GM19397 (cell line): ENCODE results near the gene HP.
"Not testable (repeated sequence)": the region's sequence is repeated elsewhere in the genome, so short reads cannot be mapped to it uniquely, and the experiment has no call there.

Experiments used
- ATAC-seq: cut with Tn5 transposase; IDR thresholded peaks from one replicate; pipeline ENCODE4 v1.9.1; 2021; ENCODE audit warnings: mild to moderate bottlenecking, moderate library complexity; ENCODE audit not compliant: unreplicated experiment

The HP gene

GRCh38 chr16:72043058-72043457 is 11.2 kb upstream of the HP start:
- ATAC-seq = no peak

DNA sequence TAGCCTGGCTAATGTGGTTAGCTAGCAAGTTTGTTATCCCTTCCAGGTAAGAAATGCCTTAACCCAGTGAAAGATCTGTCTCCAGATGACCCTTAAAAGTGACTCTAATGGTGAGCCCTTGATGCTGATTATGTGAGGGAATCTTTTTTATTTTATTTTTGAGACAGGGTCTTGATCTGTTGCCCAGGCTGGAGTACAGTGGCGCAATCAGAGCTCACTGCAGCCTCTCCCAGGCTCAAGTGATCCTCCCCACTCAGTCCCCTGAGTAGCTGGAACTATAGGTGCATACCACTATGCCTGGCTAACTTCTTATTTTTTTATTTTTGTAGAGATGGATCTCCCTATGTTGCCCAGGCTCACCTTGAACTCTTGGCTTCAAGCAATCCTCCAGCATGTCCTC is 10.8 kb upstream of the HP start:
- no peak for ATAC-seq

GRCh38 chr16:72044296-72044695 is 10.0 kb upstream of the HP start:
- no peak for ATAC-seq

DNA sequence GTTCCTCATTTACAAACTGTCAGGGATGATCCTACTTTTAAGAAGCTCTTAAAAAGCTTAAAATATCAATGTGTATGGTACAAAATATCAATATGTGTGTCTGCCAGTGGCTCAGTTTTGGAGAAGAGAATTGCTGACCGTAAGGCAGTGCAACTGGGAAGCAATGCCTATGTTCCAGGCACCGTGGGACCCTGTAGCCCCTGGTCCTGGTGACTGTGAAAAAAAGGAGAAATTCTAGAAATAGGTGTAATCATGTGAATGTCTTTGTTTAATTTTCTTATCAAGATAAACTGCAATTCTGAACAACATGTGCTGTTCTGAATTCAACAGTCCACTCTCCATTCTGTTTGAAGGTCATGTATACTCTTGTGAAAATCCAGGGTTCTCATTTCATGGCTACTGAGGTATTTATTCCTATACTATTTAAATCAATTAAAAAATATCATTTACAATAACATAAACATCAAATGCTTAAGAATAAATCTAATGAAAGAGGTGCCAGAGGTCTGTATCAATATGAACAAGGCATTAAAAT is 9.4 kb upstream of the HP start:
- ATAC-seq = no peak

DNA sequence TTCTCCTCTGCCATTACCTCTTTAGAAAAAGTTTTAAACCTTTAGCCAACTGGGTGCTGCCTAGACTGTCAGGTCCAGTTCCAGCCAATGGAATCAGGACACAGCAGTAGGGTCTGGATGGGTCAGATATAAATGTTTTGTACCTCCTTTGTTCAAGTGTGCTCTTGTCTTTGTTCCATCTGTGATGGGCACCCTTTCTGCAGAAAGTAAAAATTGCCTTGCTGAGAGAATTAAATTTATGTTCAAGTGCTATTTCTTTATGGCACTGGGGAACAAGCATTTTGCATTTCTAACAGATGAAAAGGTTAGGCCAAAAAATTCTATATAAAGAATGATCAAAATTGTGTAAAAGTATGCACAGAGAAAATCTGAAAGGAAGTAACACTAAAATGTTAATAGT is 5.2 kb upstream of the HP start:
- no peak for ATAC-seq

DNA sequence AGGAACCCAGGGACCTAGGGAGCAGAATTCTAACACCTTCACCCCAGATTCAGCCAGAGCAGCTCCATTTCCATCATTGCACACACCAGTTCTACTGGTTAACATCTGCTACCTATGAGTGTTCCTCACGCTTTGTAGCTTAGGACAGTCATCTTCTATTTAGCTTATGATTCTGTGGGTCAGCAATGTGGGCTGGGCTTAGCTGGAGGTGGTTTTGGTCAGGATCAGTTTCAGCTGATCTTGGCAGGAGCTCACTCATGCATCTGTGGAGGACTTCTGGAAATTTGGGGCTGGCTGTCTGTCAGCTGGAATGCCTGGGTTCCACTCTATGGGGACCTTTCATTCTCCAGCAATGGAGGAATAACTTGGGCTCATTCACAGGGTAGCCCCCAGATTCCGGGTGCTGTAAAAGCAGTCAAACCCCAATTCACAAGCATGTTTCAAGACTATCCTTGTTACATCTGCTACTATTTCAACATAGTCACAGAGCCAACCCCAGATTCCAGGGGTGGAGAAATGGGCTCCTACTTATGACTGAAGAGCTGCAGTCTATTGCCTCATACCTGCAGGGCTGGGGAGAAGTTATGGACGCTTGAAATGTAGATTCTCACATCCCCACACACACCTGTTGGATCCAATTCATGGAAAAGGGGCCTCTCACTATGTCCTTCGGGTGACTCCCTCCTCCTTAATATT is 3.4 kb upstream of the HP start:
- ATAC-seq = no peak

- ATAC-seq = no peak
These were observed 2.5 kb upstream of the HP start for GRCh38 chr16:72051818-72052217.

DNA sequence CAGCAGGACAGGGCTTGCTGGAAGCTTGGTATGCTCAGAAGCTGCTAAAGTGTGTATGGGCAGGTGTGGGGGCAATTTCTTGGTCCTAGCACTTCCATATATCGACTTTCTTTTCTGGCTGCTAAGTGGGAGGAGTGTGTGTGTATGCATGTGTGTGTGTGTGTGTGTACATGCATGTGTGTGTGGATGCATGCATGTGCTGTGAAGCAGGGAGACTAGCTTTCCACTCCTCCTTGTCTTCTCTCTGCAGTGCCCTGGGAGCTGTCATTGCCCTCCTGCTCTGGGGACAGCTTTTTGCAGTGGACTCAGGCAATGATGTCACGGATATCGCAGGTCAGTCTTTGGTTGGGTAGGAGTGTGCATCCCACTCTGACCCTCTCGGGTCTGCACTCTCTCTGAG is 1.6 kb downstream of the HP start:
- ATAC-seq = no peak

DNA sequence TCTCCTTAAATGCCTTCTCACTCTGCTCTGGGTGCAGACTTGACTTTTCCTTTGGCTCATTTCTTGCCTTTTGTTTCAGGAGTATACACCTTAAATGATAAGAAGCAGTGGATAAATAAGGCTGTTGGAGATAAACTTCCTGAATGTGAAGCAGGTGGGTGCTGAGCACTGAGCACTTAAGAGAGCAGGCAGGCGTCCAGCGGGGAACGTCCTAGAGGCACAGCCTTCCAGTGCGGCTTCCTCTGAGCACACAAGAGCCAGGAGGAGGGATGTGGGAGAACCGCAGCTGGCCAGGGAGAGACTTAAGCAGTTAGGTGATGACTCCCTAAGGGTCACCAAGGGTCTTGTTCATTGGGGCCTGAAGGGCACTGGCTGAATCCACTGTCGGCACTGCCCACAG is 3.0 kb downstream of the HP start:
- not testable (repeated sequence) for ATAC-seq

- not testable (repeated sequence) for ATAC-seq
These were observed 4.8 kb downstream of the HP start for GRCh38 chr16:72059060-72059459.

DNA sequence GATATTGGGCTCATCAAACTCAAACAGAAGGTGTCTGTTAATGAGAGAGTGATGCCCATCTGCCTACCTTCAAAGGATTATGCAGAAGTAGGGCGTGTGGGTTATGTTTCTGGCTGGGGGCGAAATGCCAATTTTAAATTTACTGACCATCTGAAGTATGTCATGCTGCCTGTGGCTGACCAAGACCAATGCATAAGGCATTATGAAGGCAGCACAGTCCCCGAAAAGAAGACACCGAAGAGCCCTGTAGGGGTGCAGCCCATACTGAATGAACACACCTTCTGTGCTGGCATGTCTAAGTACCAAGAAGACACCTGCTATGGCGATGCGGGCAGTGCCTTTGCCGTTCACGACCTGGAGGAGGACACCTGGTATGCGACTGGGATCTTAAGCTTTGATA is 6.1 kb downstream of the HP start:
- no peak for ATAC-seq

GRCh38 chr16:72061564-72061963 is 7.3 kb downstream of the HP start:
- no peak for ATAC-seq

DNA sequence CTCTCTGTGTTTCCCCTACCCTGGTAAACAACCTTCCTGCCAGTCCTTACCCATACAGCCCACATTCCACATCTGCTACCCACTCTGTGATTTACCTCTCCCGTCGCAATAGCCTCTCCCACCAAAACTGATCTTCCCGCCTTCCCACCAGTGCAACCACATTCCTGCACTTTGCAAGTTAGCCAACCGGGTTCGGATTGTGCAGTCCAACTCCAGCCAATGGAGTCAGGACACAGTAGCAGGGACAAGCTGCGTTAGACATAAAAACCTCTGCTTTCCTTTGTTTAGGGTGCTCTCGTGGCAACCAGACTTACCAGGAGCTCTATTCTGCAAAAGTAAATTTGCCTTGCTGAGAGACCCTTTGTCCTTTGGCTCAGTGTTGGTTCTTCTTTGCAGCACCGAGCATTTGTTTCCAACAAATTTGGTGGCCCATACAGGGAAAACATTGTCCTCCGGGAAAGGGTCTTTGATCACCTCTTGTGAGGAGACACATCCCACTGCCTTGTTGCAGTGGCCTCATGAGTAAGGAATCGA is 10.1 kb downstream of the HP start:
- no peak for ATAC-seq

DNA sequence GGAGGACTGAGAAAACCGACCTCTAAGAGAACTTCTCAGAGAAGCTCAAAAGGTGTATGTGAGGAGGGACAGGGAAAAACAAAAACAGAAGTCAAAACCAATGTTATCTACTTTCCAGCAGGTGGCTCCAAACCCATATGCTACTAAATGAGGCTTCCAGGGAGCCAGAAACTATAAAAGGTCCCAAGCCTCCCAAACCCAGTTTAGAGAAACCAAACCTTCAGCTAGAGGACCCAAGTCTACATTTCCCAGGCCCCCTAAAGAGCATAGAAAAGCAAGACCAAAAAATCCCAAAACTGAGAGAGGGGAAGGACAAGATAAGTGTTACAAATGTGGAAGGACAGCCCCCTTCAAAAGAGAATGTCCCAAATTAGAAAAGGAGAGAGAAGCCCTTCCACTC is 12.4 kb downstream of the HP start:
- ATAC-seq = no peak

GRCh38 chr16:72068930-72069329 is 14.6 kb downstream of the HP start:
- ATAC-seq = no peak

DNA sequence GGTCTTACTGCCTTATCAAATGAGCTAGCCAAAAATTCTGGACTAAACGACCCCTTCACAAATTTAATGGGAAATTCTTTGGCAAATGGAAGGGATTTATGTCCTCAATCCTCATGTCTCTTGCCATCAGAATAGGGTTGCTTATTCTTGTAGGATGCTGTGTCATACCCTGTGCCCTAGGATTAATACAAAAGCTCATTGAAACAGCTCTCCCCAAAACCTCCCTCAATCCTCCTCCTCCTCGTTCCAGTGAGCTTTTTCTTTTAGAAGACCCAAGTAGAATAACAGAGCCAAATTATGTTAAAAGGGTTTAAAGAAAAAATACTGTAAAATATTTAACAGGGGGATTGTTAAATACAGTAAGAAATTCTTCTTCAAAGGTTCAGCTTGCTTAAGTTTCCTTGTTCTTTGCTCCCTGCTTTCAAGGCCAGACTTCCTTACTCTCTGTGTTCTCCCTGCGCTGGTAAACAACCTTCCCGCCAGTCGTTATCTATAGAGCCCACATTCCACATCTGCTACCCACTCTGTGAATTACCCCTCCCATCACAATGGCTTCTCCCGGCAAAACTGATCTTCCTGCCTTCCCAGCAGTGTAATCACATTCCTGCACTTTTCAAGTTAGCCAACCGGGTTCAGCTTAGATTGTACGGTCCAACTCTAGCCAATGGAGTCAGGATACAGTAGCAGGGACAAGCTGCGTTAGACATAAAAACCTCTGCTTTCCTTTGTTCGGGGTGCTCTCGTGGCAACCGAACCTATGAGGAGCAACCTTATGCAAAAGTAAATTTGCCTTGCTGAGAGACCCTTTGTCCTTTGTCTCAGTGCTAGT is 18.4 kb downstream of the HP start:
- ATAC-seq = no peak

DNA sequence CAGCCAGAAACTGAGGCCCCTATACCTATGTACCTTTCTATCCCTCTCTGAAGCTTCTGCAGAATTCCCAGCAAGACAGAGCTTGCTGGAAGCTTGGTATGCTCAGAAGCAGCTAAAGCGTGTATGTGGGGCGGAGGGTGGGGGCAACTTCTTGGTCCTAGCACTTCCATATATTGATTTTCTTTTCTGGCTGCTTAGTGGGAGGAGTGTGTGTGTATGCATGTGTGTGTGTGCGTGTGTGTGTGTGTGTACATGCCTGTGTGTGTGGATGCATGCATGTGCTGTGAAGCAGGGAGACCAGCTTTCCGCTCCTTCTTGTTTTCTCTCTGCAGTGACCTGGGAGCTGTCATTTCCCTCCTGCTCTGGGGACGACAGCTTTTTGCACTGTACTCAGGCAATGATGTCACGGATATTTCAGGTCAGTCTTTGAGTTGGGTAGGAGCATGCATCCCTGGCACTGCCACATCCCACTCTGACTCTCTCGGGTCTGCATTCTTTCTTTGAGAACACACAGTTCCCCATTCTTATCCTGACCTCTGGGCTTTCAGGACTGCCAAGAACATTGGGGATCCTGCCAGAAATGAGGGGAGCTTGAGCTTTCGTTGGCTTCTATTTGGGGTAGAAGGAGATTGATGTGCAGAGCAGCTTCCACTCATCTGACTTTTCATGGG is 19.4 kb downstream of the HP start:
- ATAC-seq = no peak

- ATAC-seq = not testable (repeated sequence)
These were observed 20.8 kb downstream of the HP start for GRCh38 chr16:72075067-72075466.

GRCh38 chr16:72076991-72077706 is 22.8 kb downstream of the HP start:
- ATAC-seq = not testable (repeated sequence)

GRCh38 chr16:72083778-72084404 is 29.6 kb downstream of the HP start:
- ATAC-seq = no peak
